HL-60 (cell line): ENCODE results near the gene LRP1B.

Experiments used
- DNase-seq, 2 experiments: peaks; one replicate each; pipeline ENCODE4 v3.0.0-alpha.2; 2010 to 2020; ENCODE audit warnings: low read depth in 1 of 2, low spot score in 1 of 2
- H3K27ac ChIP-seq: fragments of 250-450 bp; sonication (Bioruptor Pico); replicated peaks from 2 replicates; pipeline ENCODE4 v1.5.1; 2020; ENCODE audit warnings: mild to moderate bottlenecking, moderate library complexity
- H3K27me3 ChIP-seq: fragments of 250-450 bp; sonication (Bioruptor Pico); 2 replicates; pipeline ENCODE4 v1.5.1; 2021; ENCODE audit warnings: mild to moderate bottlenecking, moderate library complexity; ENCODE audit not compliant: insufficient read depth, poor library complexity, severe bottlenecking
- H3K4me3 ChIP-seq: replicated peaks from 2 replicates; pipeline ENCODE4 v1.5.1; 2011; ENCODE audit warnings: mild to moderate bottlenecking, control low read depth, low read length; ENCODE audit not compliant: insufficient read depth
- CTCF ChIP-seq: IDR thresholded peaks from one replicate; pipeline ENCODE4 v1.5.1; 2011; ENCODE audit warnings: low read length, control low read depth, inconsistent platforms; ENCODE audit not compliant: insufficient read depth
- GABPA ChIP-seq: IDR thresholded peaks from 2 replicates; pipeline ENCODE4 v1.6.1; 2012; ENCODE audit warnings: low read depth
- POLR2AphosphoS5 ChIP-seq: IDR thresholded peaks from 2 replicates; pipeline ENCODE4 v1.6.1; 2012; ENCODE audit warnings: low read depth
- REST ChIP-seq: IDR thresholded peaks from 2 replicates; pipeline ENCODE4 v1.6.1; 2012; ENCODE audit warnings: low read depth; ENCODE audit not compliant: insufficient replicate concordance
- SPI1 ChIP-seq: IDR thresholded peaks from 2 replicates; pipeline ENCODE4 v1.6.1; 2012; ENCODE audit warnings: low read depth, mild to moderate bottlenecking, borderline replicate concordance

Gene LRP1B

GRCh38 chr2:140472676-140473075 is 1658.1 kb downstream of the LRP1B start:
- Histone ChIP-seq H3K27ac (no peak overlapping the region), H3K4me3 (no peak overlapping the region), H3K27me3 (no peaks in the 10 kb centered on the region)
- no peak for DNase-seq
- TF ChIP-seq SPI1 (no peak), CTCF (no peak), POLR2AphosphoS5 (no peak), GABPA (no peak), REST (no peak)

- Histone ChIP-seq H3K27ac (no peak overlapping the region), H3K4me3 (no peak overlapping the region), H3K27me3 (no peaks in the 10 kb centered on the region)
- DNase-seq, result no peak
- TF ChIP-seq SPI1 (no peak), CTCF (no peak), REST (no peak), GABPA (no peak), POLR2AphosphoS5 (no peak)
These were observed 1665.5 kb downstream of the LRP1B start for GRCh38 chr2:140465301-140465700.

- Histone ChIP-seq H3K4me3 (no peak overlapping the region), H3K27me3 (no peaks in the 10 kb centered on the region), H3K27ac (no peak overlapping the region)
- DNase-seq, result no peak
- TF ChIP-seq POLR2AphosphoS5 (no peak), CTCF (no peak), GABPA (no peak), REST (no peak), SPI1 (no peak)
These were observed 1667.8 kb downstream of the LRP1B start for GRCh38 chr2:140462990-140463389.
